IPS DF 19.7 (cell line): ENCODE data around the gene SYT1.
"Not testable (repeated sequence)": the region's sequence is repeated elsewhere in the genome, so short reads cannot be mapped to it uniquely, and the experiment has no call there.

Experiments
- DNase-seq: peaks from one replicate; pipeline ENCODE4 v3.0.0-alpha.2; 2013; ENCODE audit warnings: low read depth, low spot score

The SYT1 gene

DNA sequence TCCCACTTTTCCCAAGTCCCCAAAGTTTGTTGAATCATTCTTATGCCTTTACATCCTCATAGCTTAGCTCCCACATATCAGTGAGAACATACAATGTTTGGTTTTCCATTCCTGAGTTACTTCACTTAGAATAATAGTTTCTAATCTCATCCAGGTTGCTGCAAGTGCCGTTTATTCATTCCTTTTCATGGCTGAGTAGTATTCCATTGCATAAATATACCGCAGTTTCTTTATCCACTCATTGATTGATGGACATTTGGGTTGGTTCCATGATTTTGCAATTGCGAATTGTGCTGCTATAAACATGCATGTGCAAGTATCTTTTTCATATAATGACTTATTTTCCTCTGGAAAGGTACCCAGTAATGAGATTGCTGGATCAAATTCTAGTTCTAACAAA, 345.8 kb downstream of the SYT1 start:
- not testable (repeated sequence) for DNase-seq

DNA sequence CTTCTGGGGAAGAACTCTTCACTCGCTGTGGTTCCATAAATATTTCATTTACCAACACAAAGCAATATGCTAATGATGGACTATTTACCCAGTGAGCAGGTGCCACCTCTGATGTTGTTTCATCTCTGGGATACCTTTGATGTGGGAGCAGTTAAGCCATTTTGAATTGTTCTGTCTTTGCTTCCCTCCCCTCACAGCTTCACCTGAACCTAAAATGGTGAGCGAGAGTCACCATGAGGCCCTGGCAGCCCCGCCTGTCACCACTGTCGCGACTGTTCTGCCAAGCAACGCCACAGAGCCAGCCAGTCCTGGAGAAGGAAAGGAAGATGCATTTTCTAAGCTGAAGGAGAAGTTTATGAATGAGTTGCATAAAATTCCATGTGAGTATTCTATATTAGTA, 352.7 kb downstream of the SYT1 start:
- no peak for DNase-seq

DNA sequence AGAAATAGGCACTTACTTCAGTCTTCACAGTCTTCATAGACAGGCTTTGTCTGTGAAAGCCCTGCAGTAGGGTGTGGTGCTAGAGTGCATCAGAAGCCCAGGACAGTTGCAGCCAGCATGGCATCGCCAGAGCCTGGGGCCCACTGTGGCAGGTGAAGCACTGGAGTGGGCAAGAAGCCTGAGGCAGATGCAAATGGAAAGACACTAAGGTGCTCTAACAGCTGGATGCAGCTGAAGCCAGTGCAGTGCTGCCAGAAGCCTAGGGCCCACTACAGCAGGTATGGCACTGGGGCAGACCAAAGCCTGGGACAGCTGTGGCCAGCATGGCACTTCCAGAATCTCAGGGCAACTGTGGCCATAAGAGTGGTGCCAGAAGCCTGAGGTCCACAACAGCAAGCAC, 358.6 kb downstream of the SYT1 start:
- no peak for DNase-seq

DNA sequence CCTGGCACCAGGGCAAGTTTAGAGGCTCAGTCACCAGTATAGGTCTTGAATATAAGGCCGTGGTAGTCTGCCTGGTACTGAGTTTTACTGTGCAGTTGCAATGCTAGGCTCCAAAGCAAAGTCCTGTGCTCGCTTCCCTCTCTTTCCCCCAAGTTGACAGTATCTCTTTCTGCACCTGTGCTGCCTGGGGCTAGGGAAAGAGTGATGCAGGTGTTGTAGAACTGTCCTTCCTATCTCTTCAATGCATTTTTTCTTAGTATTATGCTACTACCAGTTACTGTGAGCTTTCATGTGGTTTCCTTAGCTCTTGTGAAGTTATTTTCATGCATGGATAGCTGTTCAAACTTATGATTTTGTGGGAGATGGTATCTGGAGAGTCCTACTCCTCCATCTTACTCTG, 359.2 kb downstream of the SYT1 start:
- DNase-seq: no peak

DNA sequence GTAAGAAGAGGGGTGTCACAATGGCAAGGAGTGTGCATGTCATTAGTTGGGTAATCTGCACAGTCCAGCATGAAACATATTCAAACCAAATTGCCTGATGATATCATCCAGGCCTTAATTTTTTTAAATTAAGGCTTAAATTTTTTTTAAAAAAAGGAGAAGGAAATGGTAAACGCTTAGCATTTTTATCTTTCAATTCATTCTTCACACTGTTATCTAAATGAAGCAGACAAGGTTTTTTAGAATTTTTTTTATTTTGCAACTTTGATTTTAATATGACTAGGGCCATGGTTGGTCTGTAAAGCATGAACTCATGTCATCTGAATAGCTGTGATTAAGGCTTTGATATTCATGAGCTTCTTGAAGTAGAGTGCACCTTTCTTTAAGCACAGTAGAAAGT, 362.5 kb downstream of the SYT1 start:
- DNase-seq: no peak

DNA sequence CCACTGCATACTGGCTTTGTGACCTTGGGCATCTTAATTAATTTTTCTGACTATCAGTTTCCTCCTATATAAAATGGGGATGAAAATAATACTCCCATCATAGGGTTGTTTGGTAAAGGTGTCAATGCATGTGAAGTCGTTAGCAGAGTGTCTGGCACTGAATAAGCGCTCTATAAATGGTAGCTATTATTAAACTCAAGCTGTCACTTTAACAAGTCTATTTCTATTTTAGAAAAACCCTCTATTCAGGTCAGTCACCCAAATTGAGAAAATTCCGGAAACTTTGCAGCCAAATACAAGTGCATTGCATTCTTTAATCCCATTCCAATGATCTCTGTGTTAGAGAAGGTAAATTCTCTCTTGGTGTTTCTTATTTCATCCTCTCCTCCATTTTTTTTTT, 363.1 kb downstream of the SYT1 start:
- DNase-seq: no peak

DNA sequence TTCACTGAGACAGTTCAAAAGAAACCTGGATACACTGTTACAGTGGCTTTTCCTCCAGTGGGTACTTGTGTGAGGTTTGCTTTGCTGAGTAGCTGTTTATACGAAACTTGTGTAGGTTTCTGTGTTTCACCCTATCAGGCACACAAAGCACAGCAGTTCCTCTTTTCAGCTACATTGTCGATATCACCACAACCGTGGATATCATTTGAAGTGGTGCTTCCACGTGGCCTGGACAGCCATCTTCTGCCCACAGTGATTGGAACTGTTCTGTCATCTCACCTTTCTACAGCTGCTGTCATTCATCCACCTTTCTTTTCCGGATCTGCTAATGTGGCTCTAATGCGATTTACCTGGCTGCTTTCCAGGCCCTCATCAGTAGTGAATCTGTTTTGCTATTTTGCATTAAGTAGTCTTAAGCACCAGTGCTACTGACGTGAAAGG, 368.8 kb downstream of the SYT1 start:
- no peak for DNase-seq

DNA sequence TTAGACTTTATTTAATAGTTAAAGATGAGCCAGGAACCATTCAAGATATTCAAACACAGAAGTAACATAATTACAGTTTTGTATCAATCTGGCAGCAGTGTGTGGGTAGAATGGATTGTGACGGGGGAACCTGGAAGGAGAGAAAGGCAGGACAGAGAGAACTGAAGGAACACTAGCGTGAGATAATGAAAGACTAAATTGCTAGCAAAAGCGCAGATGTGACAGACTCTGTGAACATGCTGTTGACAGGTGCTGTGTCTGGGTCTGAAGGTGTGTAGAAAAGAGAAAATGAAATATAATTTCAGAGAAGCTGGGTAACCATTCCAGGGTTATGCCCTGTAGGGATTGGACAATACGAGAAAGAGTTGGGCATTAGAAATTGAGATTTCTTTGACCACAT, 372.3 kb downstream of the SYT1 start:
- DNase-seq: no peak

DNA sequence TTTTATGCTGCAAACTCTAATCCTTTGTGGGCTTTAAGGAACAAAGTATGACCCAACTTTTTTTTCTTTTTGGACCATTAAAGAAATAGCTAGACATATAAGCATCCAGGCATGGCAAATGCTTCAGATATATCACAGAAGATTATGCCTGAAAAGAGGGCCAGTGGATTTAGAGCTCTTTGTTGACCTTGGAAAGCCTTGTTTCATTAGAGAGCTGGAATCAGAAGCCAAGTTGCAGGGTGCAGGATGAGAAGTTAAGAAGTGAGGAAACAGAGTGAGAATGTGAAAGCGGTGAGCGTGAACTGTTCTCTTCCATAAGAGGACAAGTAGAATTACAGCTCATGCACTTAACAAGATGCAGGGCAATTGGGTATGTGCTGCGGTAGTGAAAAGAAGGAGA, 373.7 kb downstream of the SYT1 start:
- no peak for DNase-seq

DNA sequence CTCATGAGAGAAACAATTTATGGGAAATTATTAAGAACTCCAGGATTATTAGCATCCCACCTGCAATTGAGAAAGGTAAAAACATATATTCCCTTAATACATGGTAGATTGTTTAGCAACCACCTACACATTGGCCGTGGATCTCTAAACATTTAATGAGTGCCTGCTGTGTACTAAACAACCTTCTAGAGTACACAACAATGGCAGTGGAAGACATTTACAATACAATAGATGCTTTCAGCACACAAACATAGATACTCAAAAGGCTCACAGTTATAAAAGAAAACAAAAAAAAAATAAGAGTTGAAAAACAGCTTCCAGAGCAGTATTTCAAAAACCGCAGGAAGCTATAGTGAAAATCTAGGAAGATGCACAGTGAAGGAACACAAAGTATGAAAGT, 382.9 kb downstream of the SYT1 start:
- DNase-seq: no peak

DNA sequence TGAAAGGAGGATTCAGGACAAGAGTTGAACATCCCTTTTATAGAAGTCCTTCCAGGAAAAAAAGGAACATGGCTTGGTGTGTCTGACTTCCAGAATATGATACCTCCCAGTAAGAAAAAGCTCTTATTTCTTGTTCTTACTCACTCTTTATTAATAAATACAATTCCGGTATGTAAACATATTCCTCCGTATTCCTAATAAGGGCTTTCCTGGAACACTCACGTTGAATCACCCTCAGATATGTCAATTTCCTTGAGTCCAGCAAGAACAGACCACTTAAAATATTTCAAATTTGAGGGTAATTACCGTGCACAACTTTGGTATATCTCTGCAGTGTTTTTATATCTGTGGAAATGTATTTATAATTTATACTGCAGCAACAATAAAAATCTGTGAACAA, 385.6 kb downstream of the SYT1 start:
- DNase-seq: no peak

DNA sequence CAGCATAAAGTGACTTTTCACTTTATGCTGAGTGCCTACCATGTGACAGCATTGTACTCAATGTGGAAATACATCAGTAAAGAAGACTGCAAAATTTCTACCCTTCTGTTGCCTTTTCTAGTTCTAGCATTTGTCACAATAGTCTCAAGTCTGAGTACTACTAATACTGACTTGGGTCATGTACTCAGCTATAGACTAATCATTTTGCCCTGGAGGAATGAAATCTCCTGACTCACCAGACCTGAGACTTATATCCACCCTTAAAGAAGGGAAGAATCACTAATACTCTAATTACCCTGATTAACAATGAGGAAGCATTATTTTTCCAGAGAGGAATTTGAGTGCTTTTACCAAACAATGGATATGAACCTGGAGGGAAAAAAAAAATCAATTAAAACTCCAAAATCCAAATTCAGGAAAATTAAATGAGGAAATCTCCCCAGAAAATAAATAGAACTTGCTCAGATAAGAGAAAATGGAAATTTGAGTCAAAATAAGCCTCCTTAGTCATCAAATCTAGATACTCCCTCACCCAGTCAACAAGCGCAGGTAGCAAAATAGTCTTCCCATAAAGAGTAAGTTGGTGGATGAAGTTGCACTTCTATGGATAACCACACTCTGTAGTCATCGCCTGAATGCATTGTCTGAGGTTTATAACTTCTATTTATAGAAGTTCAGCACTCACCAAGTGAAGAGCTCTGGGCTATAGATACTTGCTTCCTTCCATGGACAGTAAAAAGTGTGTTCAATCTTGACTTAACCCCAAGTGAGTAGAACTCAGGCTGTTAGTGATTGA, 386.6 kb downstream of the SYT1 start:
- DNase-seq: no peak

DNA sequence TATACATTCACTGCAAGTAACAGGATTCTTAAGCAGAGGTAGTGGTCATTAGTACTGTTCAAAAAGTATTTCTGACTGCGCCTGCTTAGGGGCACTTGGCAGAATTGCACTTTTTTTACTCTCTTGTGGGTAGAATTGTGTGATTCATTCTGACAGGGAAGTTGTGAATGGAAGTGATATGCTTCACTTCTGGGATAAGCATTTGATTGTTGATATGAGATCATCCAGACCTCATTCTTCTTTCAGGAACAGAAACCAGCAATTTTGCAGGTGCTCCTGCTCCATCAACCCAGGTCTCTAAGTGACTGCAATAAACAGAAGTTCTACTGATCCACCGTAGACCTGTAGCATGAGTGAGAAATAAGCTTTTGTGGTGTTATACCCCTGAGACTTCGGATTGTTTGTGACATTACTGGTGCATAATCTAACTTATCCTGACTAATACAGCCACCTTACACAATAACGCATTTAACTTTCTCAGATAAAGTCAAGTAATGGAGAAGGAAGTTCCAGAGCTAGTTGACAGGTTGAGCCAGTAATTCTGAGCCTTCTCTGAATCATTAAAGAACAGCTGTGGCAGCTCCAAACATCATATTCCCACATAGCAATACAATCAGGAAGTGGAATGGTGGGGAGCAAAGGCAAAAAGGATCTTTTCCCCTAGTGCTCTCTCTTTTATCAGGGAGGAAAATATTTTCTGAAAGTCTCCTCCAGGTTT, 387.9 kb downstream of the SYT1 start:
- DNase-seq: no peak

DNA sequence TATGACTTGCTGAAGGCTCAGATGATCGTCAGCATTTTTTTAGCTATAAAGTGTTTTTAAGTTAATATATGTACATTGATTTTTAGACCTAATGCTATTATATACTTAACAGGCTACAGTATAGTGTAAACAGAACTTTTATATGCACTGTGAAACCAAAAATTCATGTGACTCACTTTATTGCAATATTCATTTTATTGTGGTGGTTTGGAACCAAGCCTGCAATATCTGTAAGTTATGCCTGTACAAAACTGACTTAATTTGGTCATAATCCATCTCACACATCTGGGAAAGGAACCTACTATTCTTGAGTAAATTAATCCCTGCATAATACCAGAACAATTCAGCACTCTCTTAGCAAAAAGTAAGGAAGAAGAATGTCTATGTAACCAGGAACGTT, 390.7 kb downstream of the SYT1 start:
- no peak for DNase-seq

DNA sequence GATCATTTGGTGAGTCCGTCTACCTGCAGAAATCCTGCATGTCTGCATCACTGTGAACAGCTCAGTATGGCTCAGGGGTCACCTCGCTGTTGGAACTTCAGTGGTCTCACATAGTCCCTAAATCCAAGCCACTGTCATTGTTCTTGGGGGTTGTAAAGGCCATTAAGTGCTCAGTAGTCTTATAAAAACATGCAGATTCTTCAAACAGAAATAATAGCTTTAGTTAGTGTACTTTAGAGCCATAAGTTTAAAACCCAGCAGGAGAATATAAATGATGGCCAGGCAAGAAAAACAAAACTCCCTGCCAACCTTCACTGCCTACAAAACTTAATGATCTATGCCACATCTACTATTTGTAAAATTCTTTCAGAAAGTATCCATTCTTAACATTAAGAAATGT, 396.3 kb downstream of the SYT1 start:
- no peak for DNase-seq

DNA sequence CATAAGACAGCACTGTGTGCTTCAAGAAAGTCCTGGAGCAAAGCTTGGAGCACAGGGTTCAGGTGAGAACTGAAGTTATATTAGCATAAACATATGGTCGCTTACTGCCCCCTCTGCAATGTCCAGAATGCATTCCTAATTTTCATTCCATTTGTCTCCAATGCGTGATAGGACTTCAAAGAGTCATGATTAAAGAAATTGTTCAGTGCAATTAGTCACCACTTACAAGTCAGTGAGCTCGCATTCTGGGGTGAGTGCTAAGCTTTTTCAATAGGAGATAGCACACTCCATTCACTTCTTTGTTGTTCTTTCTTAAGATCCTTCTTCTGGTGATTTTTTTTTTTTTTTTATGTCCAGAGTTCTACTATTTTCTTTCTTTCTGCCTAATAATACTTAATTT, 398.4 kb downstream of the SYT1 start:
- no peak for DNase-seq

DNA sequence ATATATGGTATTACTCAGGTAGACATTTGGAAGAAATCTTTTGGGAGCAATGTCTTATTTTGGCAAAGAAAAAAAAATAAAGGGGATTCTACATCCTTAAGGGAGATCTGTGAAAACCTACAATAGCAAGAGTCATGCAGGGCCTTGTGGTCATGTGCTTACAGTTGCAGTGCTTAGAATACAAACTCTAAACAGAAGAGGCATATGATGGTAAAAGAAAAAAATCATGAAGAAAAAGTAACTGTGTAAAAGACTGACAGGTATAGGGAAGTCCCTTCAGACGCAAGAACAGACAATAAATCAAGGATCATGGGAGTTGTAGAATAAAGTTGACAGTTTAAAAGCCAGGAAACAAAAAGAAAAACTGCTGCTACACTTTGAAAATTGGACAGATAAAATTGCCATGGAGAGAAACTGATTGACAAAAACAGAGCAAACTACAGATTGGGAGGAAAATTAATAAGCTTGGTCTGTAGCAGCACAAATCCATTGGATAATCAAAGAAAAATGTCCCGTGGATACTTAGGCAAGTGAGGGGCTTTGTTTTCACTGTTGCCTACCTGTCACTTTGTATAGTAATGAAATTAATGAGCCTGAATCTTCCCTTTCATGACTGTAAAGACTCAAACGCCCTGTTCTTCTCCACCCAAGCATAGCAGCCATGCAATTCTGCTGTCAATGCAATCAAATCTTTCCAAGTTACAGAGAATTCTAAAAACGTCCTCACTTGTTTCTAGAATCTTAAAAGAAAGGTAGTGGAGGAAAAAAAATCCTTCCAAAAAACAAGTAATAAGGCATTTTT, 402.0 kb downstream of the SYT1 start:
- DNase-seq: no peak

DNA sequence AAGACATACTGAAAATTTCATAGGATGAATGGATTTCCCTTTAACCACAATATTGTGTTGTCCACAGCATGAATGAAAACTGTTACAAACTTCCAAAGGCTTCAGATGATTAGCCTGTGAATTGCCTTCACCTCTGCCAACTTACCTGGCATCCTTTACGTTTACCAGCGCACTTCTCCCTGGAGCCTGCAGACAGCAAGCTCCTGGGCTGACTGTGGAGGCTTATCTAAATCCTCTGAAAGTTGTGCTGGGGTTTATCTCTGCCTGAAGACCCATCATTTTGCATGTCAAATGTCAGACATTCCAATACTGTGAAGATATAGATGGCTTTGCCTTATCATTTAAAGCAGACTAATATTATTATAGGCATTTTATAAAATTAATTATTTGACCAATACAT, 403.0 kb downstream of the SYT1 start:
- no peak for DNase-seq

DNA sequence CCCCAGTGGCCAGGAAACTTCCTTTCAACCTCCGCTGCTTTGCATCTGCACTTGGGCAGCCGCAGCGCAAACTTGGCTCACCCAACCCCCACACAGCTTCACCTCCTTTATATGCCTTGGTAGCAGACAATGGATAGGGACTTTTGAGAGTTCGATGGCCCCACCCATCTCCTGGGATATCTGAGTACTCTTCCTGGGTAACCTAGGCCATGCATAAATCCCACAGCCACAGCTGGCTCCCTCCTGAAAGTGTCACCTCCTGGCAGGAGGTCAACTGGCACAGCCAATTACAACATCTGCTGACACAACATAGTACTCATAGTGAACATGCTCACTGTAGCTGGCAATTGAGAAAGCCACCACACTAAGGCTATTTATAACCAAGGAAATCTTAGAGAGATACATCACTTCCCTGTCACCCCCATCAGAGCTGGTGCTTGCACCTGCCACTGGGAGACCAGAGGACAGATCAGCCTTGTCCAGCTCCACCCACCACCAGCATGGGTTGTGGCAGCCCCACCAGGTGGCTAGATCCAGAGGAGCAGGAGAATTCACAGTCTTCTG, 410.0 kb downstream of the SYT1 start:
- DNase-seq: no peak

DNA sequence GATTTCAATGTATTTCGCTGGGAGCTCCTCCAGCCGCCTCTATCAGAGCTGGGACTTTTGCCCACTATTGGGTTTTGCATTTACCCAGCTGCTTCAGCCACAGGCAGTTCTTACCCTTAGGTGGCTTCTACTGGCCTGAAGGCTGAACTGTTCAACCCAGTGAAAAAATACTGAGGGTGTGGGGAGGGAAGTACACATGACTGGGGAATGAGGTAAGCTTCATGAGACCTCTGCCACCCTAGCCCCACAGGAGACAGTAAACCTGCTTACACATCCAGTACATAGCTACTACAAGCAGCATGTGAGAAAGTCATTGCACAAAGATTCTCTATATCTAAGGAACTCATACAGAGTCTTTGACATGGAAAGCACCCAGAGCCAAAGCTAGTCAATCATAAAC, 411.1 kb downstream of the SYT1 start:
- DNase-seq: no peak

DNA sequence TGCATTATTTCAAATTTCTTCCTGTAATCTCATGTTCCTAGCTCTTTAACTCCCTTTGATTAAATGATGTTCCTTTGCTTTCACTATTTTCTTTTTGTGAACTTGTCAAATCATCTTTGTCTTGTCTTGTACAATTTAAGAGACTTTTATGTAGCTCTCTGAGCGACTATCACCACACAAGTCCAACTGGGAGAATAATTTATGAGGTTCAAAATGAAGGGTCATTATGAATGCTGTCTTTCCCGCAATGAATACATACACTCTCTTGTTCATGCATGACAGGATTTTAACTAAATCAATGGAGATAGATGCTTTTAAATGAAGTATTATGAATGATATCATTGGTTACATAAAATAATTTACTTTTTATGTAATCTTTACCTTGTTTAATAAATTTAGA, 418.8 kb downstream of the SYT1 start:
- DNase-seq: no peak

DNA sequence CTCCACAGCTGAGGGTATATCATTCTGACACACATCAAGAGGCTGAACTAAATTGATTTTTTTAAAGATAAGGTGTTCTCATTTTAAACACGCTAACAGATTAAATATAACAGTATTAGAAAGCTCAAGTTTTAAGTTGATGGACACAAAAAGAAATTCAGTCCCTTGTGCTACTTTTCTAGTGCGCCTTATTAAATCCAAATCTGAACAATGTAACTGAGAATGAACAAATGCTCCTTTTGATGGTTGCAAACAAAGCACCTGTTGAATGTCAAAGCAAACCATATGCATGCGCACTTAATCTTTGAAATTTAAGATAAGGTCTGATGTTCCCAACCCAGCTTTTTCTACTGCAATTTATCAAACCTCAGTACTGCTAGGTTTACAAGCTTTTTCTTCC, 424.3 kb downstream of the SYT1 start:
- DNase-seq: no peak
